Measurements from ENCODE around the gene KBTBD8. TPM values are rescaled to one million over a fixed set of nuclear protein-coding genes. Genes with fewer than 3 reads are reported as not detected.
A peak's percentile ranks its signal among the peaks of the same experiment; 100 is the strongest.

The KBTBD8 gene
- total and polyA plus RNA-seq, 9 of the 15 experiments (the other 6 are each of a cell fraction or from before 2014, with no cell fraction given): 2.7 to 9.1 (median 5.6) TPM

GRCh38 chr3:67017211-67017610 is 19.1 kb downstream of the KBTBD8 start (continued):
- no peak for TF ChIP-seq RERE (CRISPR knock-in tag; IDR thresholded peaks at IDR 0.05; ENCODE audit: borderline replicate concordance)
- no peak for TF ChIP-seq ZNF592 (IDR thresholded peaks at IDR 0.05)
- no peak for TF ChIP-seq ZNF12 (CRISPR knock-in tag; IDR thresholded peaks at IDR 0.05)
- peak; percentile 72; the same call in 1 of the 2 replicates for TF ChIP-seq NCOA1 (IDR thresholded peaks at IDR 0.05; ENCODE audit: low read depth)
- TF ChIP-seq ETV5 (CRISPR knock-in tag; IDR thresholded peaks at IDR 0.05; ENCODE audit: low read depth): no peak
- TF ChIP-seq MXD1 (CRISPR knock-in tag; IDR thresholded peaks at IDR 0.05; ENCODE audit: borderline replicate concordance, poor library complexity, severe bottlenecking): no peak
- TF ChIP-seq PHB2 (IDR thresholded peaks at IDR 0.05; ENCODE audit: low read depth): peak; percentile 34; the same call in 1 of the 2 replicates
- no peak for TF ChIP-seq BRF1 (IDR thresholded peaks at IDR 0.05; ENCODE audit: borderline replicate concordance, extremely low read depth, insufficient read length)
- TF ChIP-seq MTA2 (IDR thresholded peaks at IDR 0.05; ENCODE audit: low read depth): peak; percentile 83
- TF ChIP-seq CHAMP1 (IDR thresholded peaks at IDR 0.05): 0 out of 2 replicates have a peak, but pooled peaks have one; percentile 32
- peak; percentile 48; the same call in 1 of the 2 replicates for TF ChIP-seq BHLHE40 (IDR thresholded peaks at IDR 0.05; ENCODE audit: low read length)
- no peak for TF ChIP-seq NRF1 (conservative IDR thresholded peaks at IDR 0.05 in 1 of 2, IDR thresholded peaks at IDR 0.05 in 1 of 2)
- TF ChIP-seq CBFA2T3 (IDR thresholded peaks at IDR 0.05): peak; percentile 96
- TF ChIP-seq GABPB2 (CRISPR knock-in tag; conservative IDR thresholded peaks at IDR 0.05): no peak
- TF ChIP-seq TCF7L2 (IDR thresholded peaks at IDR 0.05; ENCODE audit: low read depth, low read length): no peak
- no peak for TF ChIP-seq SREBF1 (IDR thresholded peaks at IDR 0.05; ENCODE audit: borderline replicate concordance, low read depth, low read length)
